GM12892 (cell line): Measurements from ENCODE around the gene CYSTM1.

Experiments used
- POLR2A ChIP-seq: IDR thresholded peaks from 2 replicates; pipeline ENCODE4 v1.6.1; 2011; ENCODE audit warnings: low read depth, low read length, control low read depth
- POLR2AphosphoS5 ChIP-seq: IDR thresholded peaks from 2 replicates; pipeline ENCODE4 v1.6.1; 2011; ENCODE audit warnings: low read depth, low read length, control low read depth
- TAF1 ChIP-seq: IDR thresholded peaks from 2 replicates; pipeline ENCODE4 v1.6.1; 2011; ENCODE audit warnings: low read depth, mild to moderate bottlenecking, control low read depth, low read length, borderline replicate concordance

GRCh38 chr5:140219068-140219991 lies 44.3 kb downstream of the CYSTM1 start:
- TF ChIP-seq TAF1, result no peak
- TF ChIP-seq POLR2A, result no peak
- TF ChIP-seq POLR2AphosphoS5, result no peak
